Fibroblast of mammary gland (primary cell): Measurements from ENCODE around the gene DHODH.

Experiments
- DNase-seq: peaks from one replicate; pipeline ENCODE4 v3.0.0-alpha.2; 2010; ENCODE audit warnings: low read depth
- H3K4me3 ChIP-seq: 2 replicates; pipeline ENCODE4 v1.5.1; 2011; ENCODE audit warnings: low read depth, mild to moderate bottlenecking, low read length, moderate library complexity; ENCODE audit not compliant: control insufficient read depth
- CTCF ChIP-seq: conservative IDR thresholded peaks from 2 replicates; pipeline ENCODE4 v1.5.1; 2011; ENCODE audit warnings: low read depth, low read length, inconsistent platforms; ENCODE audit not compliant: control insufficient read depth, insufficient read depth

The DHODH gene

GRCh38 chr16:72008424-72009216 lies at the start of gene DHODH:
DHODH (plus strand) TSS chr16:72008744; CDS start chr16:72008765, 21 bp downstream.
- H3K4me3 ChIP-seq: peak within 1 kb of the TSS; percentile 97
- DNase-seq: peak; percentile 95
- TF ChIP-seq CTCF: no peak

- peak; percentile 83 for TF ChIP-seq CTCF
- no peak overlapping the region for H3K4me3 ChIP-seq
- peak; percentile 92 for DNase-seq
Observed at GRCh38 chr16:71961066-71962039, 47.2 kb upstream of the DHODH start.

GRCh38 chr16:71963125-71963875 lies 45.2 kb upstream of the DHODH start:
- no peak overlapping the region for H3K4me3 ChIP-seq
- DNase-seq: no peak
- TF ChIP-seq CTCF: no peak

- no peak for DNase-seq
- TF ChIP-seq CTCF: no peak
- H3K4me3 ChIP-seq: no peak overlapping the region
Observed at GRCh38 chr16:71965223-71965622, 43.3 kb upstream of the DHODH start.

GRCh38 chr16:71966932-71967331 lies 41.6 kb upstream of the DHODH start:
- no peak for TF ChIP-seq CTCF

GRCh38 chr16:71969353-71969752 lies 39.2 kb upstream of the DHODH start:
- no peak for TF ChIP-seq CTCF
- no peak overlapping the region for H3K4me3 ChIP-seq
- no peak for DNase-seq

More at GRCh38 chr16:71966932-71967331, 41.6 kb upstream of the DHODH start:
- DNase-seq: no peak
- H3K4me3 ChIP-seq: no peak overlapping the region
